ENCODE data around the gene PAPPA. TPM values are rescaled to one million over a fixed set of nuclear protein-coding genes. Genes with fewer than 3 reads are reported as not detected.

Gene PAPPA
- polyA plus RNA-seq, 5 donors = 0.42 to 2.0 (median 1.2) TPM

DNA sequence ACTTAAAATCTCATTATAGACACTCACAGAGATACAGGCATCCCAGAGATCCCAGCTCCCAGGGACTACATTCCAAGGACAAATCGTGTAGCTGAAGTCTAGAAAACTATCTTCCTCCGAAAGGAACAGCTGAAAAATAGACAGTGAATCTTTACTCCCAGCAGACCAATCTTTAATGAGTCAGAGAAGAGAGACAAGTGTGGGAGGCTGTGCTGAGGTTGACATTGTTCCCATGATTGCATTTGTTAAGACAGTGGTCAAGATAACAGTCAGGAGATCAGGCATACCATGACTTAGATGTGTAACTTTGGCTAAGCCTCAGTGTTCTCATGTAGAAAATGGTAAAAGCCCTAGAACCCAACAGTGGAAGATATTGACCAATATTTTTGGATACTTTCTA lies 120.7 kb downstream of the PAPPA start:
- no peak for DNase-seq

DNA sequence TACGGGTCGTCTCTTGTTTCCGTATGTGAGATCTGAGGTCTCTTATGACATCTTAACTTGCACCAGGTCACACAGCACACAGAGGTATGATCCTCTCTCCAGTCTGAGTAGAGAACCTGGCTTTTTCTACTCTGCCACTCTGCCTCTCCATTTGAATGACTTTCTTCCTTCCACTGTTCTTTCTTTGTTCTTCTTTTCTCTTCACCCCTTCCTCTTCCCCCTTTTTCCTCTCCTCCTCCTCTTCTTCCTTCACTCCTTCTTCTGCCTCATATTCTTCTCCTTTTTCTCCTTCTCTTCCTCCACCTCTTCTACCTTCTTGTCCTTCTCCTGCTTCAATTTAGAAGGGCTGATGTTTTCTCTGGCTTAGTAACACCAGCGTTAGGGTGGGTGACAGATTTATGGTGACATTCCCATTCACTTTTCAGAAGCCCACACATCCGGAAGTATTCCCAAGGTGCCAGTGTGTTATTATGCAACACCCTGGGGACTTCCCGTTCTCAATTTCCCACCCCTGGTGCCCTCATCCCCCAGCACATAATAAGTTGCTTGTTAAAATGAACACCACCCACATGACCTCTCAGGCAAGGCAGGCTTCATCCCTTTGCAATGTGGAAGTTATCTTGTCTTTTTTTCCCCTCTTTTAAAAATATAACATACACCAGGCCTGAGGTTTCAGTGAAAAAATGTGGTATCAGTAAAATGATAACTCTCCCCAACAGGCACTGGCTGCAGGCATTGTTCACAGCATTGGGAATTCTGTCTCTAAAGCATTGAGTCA lies 122.0 kb downstream of the PAPPA start:
- no peak for DNase-seq

DNA sequence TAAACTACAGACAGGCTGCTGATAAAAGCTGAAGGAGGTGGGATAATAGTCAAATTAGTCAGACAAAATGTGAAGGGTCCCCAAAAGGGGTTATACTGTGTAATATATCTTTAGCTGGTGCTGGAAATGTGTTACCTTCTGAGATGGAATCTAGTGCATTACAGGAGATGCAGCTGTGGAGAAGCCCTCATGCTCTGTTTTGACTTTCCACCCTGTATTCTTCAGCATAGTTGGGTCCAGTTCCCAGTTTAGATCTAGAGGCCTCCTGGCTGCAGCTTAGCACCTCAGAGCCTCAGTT lies 122.6 kb downstream of the PAPPA start:
- no peak for DNase-seq

DNA sequence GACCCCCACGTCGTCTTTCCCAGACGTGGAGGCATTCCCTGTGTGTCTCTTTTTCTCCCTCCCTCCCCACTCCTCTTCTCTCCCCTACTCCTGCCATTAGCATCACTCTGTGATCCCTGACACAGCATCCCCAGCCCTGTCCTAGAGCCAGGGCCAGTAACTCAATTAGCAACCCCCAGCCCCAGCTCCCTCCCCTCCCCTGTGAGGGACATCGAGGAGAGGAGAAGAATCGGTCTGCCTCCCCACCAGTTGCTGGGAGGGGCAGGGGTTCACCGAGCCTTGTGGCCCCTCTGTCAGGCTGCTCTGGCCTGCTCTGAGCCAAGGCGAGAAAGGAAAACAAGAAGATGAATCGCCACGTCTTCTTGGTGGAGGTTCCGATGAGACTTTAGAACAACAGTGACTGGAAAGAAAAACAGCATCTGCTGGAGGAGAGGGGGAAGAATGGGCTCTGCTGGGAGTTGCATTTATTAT lies 123.1 kb downstream of the PAPPA start:
- DNase-seq = no peak

DNA sequence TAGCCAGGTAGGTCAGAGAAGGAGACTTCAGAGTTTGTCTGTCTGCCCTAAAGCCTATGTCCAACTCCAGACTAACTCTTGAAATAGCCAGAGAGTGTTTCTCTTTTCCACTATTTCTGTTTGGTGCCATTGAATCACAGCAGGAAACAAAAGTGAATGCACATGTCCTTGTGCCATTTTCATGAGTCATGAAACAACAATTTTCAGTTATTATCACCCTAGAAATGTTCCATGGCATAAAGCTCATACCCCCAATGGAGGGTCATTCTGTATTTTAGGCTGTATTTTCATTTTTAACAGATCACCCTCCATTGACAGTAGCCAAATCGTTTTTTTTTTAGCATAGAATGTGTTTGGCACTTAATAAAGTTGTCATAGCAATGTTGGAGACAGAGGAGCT lies 124.7 kb downstream of the PAPPA start:
- no peak for DNase-seq

DNA sequence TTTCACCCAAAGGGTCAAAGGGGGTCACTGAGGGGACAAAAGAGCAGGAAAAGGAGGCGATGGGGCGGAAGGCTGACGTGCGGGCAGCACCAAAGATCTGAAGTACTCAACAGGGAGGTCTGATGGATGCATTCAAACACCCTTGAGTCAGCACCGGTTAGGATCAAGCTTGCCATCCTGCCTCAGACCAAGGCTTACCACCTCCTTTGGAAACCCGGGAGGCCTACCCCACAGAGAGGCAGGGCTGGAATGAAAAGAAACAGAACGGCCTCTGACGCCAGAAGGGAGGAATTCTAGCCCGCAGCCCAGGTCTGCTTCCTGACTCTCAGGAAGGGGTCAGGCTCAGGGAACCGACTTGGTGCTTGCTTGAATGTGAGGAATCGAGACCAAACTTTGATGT lies 125.6 kb downstream of the PAPPA start:
- DNase-seq = no peak

DNA sequence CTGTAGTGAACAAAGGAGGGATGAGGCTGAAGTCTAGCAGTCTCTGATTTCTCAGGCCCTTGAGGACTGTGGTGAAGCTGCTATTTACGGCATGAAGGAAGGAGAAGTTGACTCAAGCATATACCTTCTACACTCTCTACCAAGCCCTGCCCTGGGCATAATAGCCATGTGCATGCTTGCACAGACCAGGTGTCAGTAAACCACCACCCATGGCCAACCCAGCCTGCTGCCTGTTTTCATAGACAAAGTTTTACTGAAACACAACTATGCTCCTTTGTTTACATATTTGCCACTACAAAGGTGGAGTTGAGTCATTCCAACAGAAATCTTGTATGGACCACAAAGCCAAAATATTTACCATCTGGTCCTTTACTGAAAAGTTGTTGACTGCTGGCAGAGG lies 126.9 kb downstream of the PAPPA start:
- DNase-seq = no peak

DNA sequence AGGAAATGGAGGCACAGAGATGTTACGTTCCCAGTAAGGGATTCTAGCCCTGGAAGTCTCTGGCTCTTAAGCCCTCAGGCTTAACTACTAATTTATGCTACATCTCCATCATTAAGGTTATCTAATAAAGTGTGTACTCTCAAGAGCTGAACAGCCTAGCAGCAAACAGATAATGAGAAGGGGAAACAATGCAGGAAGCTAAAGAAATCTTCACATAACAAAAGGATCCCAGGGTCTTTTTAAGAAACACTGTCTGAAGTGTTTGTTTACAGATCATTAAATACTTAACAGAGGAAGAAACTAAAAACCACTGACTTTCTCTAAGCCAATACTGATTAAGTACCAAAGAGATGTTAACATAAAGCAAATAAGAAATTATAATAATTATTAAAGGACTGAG lies 129.0 kb downstream of the PAPPA start:
- DNase-seq = no peak

DNA sequence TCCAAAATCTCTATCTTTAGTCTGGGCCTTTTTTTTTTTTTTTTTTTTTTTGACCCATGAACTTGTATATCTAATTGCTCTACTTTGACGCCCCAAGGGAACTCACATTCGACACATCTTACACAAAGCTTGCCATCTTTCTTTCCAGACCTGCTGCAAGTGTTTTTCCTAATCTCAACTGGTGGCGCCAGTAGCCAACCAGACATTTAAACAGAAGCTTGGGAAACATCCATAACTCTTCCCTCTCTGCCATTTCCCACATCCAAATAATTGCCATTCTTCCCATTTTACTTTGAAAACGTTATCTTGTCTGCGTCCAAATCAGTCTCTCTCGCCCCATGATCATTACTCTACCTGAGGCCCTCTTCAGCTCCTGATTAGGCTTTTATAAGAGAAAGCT lies 130.9 kb downstream of the PAPPA start:
- no peak for DNase-seq

DNA sequence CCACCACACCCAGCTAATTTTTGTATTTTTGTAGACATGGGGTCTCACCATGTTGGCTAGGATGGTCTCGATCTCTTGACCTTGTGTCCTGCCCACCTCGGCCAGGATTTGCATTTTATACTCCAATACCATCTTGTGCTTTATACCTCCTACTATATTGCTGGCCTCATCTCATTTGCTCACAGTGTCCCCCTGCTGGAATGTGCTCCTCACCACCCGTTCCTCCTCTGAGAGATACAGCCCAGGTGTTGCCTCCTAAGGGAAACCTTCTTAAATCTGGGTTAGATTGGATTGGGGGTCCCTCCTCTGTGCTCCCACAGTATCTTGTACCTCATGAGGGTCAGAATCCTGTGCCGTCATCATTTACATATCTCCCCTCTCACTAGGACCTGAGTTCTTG lies 131.7 kb downstream of the PAPPA start:
- no peak for DNase-seq

DNA sequence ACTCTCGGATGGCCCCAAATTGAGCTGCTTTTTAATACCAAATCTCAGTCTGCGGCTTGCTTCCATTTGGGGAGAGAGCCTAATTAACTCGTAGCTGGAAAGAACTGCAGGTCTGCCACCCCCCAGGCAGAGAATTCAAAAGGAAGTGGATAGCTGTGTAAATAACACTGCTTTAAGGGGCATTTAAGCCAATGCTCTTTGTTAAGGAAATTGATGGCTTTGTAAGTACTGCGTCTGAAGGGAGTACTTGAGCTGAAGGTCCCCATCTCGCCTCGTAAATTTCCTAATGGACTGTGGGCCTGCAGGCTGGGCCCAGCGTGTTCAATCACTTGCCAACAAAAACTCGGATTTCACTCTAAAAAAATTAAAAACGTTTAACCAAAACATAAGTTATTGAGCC lies 132.7 kb downstream of the PAPPA start:
- DNase-seq = peak; percentile 13 to 25

DNA sequence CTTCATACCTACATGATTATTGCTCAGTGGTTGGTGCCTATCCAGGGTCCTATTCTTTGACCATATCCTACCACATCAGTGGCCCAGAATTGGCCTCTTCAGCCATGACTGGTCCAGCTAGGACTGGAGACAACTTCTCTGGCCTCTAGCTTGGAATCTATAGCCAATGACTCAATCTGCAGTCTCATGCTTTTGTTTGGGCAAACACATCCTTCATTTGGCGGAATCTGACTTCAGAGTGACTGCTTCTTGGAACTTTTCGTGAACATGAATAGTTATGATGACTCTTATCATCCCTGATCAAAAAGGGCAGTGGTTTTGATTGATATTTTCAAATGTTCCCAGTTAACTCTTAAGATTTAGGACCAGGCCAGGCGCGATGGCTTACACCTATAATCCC lies 134.1 kb downstream of the PAPPA start:
- DNase-seq = no peak

DNA sequence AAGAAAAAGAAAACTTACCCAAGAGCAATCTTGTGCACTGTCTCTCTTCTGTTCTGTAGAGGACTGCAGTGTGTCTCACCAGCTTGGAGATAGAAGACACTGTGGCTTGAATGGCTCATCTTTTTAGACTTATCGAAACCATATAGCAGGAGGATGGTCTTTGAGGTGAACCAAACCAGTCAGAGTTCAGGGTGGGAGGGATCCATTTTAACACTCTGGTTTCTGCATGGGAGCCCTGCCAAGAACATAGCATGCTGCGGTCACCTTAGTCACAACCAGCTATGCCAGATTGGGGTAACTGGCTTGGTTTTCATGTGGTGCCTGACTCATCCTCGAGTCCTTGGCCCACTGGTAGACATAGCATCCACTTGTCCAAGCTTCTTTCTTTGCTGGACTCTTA lies 135.1 kb downstream of the PAPPA start:
- DNase-seq = no peak

DNA sequence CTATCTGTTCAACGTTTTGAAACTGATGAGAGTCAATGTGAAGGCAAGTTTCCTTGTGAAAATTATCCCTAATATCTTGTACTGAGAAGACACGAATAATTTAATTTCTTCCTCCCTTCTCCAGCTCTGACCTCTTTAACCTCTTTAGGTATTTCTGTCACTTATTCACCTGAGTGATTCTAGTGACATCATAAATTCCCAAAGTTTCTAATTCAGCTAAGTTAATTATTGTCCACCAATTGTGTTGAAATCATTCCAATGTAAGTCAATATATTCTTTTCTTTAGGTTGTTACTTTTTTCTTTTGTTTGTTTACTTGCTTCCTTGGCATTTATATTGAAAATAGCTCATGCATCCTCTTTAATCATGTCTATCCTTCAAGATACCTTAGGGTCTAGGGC lies 143.8 kb downstream of the PAPPA start:
- DNase-seq = no peak

DNA sequence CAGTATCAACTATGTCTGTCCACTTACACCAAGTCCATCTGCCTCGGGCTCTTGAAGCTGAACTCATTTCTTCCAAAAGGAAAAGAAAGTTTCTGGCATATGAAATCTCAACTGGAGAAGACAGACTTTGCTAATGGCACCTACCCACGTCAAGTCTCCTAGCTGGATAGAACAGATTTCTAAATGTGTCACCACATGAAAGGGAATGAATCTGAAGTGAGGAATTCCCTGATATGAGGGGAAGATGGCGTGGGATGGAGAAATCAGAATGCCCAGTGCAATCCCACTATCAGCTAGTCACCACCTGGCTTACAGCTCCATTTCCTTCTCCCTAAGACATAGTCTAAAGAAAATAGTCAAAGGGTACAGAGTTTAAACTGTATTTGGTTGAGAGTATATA lies 144.7 kb downstream of the PAPPA start:
- no peak for DNase-seq

DNA sequence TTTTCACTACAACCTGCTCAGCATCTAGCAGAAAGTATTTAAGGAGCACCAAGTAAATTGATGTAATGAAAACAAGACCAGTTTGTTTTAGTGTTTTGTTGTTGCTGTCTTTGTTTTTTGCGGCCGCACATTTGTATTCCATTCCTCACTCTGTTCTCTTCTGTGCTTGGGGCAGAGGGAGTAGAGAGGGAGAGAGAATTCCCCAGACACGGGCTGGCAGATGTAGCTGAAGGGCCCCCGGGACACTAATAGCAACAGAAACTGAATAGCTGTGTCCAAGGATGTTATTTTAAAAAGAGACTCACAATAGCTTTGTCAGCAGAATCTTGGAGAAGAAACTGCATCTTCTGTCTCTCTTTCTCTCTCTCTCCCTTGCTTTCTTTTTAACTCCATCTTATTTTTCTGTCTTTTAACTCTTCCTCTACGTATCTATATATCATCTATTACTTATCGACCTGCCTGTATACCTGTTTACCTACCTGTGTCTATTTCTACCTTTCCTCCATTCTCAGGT lies 145.3 kb downstream of the PAPPA start:
- DNase-seq = no peak

DNA sequence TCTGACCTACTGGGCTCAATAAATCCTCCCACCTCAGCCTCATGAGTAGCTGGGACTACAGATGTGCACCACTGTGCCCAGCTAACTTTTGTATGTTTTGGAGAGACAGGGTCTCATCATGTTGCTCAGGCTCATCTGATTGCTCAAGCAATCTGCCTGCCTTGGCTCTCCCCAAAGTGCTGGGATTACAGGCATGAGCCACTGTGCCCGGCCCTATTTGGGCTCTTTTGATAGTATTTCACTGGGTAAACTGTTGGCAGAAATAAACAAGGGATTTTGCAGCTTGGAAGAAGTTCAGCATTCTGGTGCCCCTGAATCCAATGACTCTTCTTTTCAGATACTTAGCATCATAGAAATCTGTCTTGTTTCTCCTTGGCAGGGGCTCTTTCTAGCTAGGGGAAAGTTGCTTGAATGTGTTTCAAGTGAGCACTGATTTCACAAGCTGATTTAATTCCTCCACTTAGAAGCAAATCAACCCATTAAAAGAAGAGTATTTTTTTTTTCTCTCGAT lies 146.8 kb downstream of the PAPPA start:
- DNase-seq = no peak

DNA sequence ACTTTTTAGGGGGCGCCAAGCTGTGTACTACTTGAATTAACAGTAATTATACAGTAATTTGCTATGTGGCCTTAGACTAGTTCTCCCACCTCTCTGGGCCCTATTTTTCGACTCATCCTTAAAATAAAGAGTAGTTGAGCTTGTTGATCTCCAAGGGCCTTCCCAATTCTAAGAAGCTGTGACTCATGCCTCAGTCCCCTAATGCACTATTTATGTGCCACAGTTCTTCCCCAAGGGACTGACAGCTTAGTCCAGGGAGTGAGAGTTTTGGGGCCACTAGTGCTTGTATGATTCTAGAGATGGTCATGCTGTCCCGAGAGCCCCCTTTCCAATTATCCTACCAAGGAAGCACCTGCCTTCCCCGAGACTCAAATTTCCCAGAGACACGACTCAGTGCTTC lies 149.7 kb downstream of the PAPPA start:
- no peak for DNase-seq

DNA sequence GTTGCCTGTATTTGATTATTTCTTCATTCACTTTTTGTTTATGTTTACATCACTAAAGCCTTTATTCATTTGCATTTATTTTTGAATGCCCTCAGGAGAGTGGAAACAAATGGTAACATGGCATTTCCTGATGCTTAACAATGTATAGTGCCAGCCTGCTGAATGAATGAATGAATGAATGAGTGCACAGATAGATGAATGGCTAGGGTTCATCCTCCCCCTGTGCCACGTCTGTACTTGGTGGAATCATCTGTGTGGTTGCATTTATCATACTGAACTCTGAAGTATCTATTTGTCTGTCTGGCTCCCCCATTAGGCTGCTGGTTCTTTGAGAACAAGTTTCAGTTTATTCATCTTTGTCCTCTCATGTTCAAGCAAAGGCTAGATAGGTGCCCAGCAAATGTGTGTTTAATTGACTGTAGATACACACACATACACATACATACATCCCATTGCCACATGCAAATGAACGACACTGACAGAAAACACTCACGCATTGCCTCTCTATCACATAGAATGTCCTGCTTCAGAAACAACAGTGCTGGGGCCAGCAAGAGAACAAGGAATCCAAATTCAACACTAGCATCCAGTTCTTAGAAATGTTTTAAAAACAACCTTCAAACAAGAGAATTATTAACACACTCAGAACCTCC lies 150.4 kb downstream of the PAPPA start:
- no peak for DNase-seq

DNA sequence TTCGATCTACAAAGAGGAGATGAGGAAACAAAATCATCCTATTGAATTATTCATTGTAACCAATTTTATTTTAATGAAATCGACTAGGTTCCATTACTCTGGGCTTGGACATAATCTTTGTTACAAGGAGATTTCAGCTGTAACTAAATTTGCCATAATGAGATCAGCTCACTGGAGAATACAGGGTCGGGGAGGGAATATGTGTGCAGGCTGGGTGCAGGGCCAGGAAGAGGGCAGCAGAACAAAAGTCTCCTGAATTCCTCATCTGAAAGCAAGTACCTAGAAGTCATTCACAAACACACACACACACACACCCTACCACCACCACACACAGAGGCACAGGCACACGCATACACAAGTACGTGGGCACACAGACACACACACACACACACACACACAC lies 151.2 kb downstream of the PAPPA start:
- no peak for DNase-seq

DNA sequence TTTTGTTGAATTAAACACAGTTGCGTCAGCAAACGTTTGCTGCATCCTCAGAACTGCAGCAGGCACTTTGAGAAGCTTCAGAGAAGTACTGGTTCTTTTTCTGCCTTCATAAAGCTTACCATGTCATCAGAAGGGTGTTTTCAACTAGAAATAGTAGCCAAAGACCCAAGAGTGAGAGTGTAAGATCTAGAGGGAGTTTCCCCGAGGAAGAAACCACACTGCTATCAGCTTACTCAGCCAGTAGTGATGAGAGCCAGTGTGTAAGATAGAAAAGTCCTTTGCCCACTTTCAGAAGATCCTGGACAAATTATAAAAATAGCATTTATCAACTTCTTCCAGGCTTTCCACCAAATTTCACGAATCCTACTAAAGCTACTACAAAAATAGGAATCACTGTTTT lies 154.5 kb downstream of the PAPPA start:
- DNase-seq = no peak

DNA sequence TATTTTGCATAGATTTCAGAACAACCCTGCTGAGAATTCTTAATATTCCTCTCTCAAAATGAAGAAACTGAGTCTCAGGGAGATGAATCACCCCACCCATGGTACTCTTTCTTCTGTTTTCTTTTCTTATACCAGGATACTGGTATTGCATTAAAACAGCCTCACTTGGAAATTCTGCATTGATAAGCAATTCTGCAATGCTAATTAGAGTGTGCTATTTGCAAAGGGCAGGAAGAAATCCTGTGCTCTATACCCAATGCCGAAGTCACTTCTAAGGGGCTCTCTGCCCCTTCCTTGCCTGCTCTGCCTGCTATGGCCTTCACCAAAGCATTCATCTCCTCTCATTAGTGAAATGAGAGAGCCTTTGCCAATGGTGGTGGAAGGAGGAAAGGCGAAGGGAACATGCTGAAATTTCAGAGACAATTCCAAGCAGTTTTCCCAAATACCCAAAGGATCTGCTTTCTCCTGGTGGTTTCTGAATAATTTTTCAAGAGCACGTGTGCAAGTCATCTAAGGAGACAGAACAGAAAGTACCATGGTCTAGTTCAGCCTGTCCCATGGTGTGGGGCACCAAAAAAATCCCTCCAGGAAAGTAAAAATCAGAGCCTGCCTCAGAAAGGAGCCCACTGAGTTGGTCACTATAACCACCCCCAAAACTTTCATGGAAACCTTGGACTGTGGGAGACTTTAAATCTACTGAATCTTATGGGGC lies 156.5 kb downstream of the PAPPA start:
- no peak for DNase-seq

DNA sequence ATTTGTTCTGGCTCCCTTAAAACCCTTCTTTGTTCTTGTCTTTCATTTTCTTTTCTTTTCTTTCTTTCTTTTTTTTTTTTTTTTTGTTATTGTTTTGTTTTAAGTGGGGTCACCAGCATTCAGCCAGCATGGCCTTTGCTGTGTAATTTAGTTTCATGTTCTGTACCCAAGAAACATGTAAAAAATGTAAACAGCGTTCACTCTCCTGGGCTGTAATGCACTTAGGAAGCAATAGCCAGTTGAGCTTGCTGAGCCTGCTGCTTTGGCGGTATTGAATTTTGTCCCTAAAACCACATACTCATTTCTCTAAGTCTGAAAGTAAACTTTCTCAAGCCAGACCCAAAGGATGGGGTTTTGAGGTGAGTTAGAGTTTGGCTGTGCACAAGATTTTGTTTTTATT lies 158.6 kb downstream of the PAPPA start:
- DNase-seq = no peak
